Naive B cell (primary cell): ENCODE data around the gene HTT. TPM values are rescaled to one million over a fixed set of nuclear protein-coding genes. Genes with fewer than 3 reads are reported as not detected.

Source experiments
- ATAC-seq, 2 donors: fragments of 150-1000 bp; cut with Tn5 transposase; 2 replicates each; pipeline ENCODE4 v1.10.0; 2021; ENCODE audit warnings: low read depth in 2 of 2, mild to moderate bottlenecking in 2 of 2, moderate library complexity in 2 of 2
- DNase-seq: peaks from one replicate; pipeline ENCODE4 v3.0.0; 2022
- H3K27ac Mint-ChIP-seq, 6 donors: one replicate each; pipeline ENCODE4 v1.8.0; 2020 to 2022; ENCODE audit warnings: mild to moderate bottlenecking in 6 of 6, mixed read lengths in 6 of 6, moderate library complexity in 5 of 6, inconsistent platforms in 2 of 6
- H3K27me3 Mint-ChIP-seq, 3 donors: one replicate each; pipeline ENCODE4 v1.8.0; 2021 to 2022; ENCODE audit warnings: mixed read lengths in 3 of 3, mild to moderate bottlenecking in 1 of 3
- H3K36me3 Mint-ChIP-seq, 2 donors: one replicate each; pipeline ENCODE4 v1.8.0; 2020 to 2022; ENCODE audit warnings: mixed read lengths in 2 of 2, inconsistent platforms in 1 of 2, mild to moderate bottlenecking in 1 of 2
- H3K4me1 Mint-ChIP-seq, 3 donors: one replicate each; pipeline ENCODE4 v1.8.0; 2020 to 2022; ENCODE audit warnings: mixed read lengths in 3 of 3, inconsistent platforms in 1 of 3, mild to moderate bottlenecking in 1 of 3, moderate library complexity in 1 of 3
- H3K4me3 Mint-ChIP-seq, 8 donors: one replicate each; pipeline ENCODE4 v1.8.0; 2020 to 2022; ENCODE audit warnings: mild to moderate bottlenecking in 8 of 8, mixed read lengths in 8 of 8, moderate library complexity in 8 of 8, inconsistent platforms in 2 of 8
- H3K9me3 Mint-ChIP-seq, 7 donors: one replicate each; pipeline ENCODE4 v1.8.0; 2020 to 2022; ENCODE audit warnings: mixed read lengths in 7 of 7, mild to moderate bottlenecking in 5 of 7, inconsistent platforms in 2 of 7, moderate library complexity in 1 of 7
- polyA plus RNA-seq, 6 donors: library from polyadenylated mRNA; unstranded; fragments of 300-500 nt; fragmentation: Illumina TruSeq; gene quantifications; one replicate each; pipeline ENCODE4 v1.2.3, GENCODE V29; 2021; ENCODE audit warnings: low read depth in 6 of 6

HTT gene
- polyA plus RNA-seq, 6 donors from 2014 or later = 8.7 to 15.4 (median 11.0) TPM

DNA sequence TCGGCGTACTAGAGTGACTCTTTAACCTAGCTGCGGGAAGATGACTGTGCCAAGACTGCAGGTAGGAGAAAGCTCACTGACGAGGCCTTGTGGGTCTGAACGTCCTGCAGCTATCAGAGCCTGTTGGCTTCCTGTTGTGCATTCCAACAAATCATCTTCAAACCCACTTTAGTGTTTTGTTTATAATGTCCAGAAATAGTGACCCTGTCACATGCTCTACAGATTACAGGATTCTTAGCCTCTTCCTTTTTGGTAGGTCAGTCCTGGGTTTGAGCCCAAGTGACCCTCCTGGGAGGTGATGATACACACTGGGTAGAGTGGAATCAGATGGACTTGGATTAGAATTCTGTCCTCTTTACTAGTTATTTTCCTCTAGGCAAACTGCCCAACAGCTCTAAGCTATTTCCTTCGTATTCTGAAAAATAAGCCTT is 33.2 kb downstream of the HTT start:
- Mint-ChIP-seq H3K4me3 (no peak overlapping the region), H3K9me3 (no peaks in the 10 kb centered on the region), H3K27ac (no peak overlapping the region), H3K27me3 (no peaks in the 10 kb centered on the region), H3K4me1 (peaks cover 6 to 12% (median 7%) of the 10 kb centered on the region in 3 donors), H3K36me3 (peaks cover 22 to 26% of the 10 kb centered on the region in 2 donors)
- DNase-seq (no peak), ATAC-seq (no peak)

DNA sequence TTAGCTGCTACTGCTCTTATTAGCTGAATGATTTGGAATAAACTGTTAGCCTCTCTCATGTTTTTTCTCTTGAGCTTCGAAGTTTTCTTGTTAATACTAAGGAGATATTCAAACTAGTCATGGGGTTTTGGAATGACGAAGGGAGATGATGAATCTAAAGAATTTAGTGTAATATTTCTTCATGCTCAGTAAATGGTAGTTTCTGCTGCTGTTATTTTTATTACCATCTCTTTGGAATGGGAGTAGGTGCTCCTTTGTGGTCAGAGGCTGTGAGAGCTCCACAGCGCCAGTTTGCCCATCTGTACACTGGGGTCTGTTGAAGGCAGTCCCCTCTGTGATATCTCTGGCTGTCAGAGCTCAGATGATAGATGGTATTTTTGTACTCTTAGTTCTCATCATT is 33.7 kb downstream of the HTT start:
- H3K4me3 Mint-ChIP-seq = no peak overlapping the region
- H3K4me1 Mint-ChIP-seq = peaks cover 6 to 12% (median 7%) of the 10 kb centered on the region in 3 donors
- H3K9me3 Mint-ChIP-seq = no peaks in the 10 kb centered on the region
- no peak overlapping the region for H3K27ac Mint-ChIP-seq
- ATAC-seq (no peak), DNase-seq (no peak)
- H3K36me3 Mint-ChIP-seq = peaks cover 20 to 26% of the 10 kb centered on the region in 2 donors
- no peaks in the 10 kb centered on the region for H3K27me3 Mint-ChIP-seq

DNA sequence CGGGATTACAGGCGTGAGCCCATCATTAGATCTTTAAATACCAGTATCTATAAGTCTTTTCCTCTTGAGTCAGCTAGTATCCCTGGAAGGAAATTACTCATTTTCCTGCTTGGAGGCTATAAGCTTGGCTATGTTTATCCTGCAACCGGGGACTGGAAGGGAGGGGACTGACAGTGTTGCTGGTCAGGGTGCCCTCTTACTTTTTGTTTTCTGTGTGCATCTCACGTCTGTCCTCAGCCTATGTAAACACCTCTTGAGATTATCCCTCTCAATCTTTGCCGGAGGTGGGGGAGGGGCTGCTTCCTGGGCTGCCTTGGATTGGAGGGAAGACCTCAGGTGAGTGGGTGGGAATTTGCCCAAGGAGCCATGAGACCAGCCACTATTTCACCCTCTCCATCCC is 37.0 kb downstream of the HTT start:
- Mint-ChIP-seq H3K4me1 (peaks cover 4 to 6% (median 4%) of the 10 kb centered on the region in 3 donors), H3K36me3 (peaks cover 28 to 34% of the 10 kb centered on the region in 2 donors), H3K27me3 (no peaks in the 10 kb centered on the region), H3K9me3 (no peaks in the 10 kb centered on the region), H3K27ac (no peak overlapping the region), H3K4me3 (no peak overlapping the region)
- no peak for ATAC-seq
- DNase-seq = no peak

DNA sequence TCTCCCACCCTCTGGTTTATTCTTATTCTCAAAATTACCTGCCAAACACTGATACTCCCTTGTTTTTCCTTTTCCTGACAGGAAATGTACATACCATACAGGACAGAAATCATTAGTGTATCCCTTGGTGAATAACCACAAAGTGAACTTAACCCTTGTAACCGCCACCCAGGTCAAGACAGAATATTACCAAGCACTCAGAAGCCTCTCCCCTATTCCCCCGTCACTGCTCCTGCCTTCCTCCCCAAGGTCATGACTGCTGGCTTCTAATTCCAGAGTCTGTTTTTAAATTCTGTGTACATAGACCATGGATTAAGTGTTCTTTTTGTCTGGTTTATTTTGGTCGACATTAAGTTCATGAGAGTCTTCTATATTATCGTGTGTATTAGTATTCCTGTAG is 37.7 kb downstream of the HTT start:
- ATAC-seq (no peak), DNase-seq (no peak)
- no peaks in the 10 kb centered on the region for H3K27me3 Mint-ChIP-seq
- peaks cover 0 to 3% (median 0%) of the 10 kb centered on the region in 3 donors for H3K4me1 Mint-ChIP-seq
- no peaks in the 10 kb centered on the region for H3K9me3 Mint-ChIP-seq
- H3K27ac Mint-ChIP-seq = peak overlapping the region in 2 of 6 donors; percentile 1 to 59
- H3K36me3 Mint-ChIP-seq = peaks cover 31 to 38% of the 10 kb centered on the region in 2 donors
- H3K4me3 Mint-ChIP-seq = no peak overlapping the region

DNA sequence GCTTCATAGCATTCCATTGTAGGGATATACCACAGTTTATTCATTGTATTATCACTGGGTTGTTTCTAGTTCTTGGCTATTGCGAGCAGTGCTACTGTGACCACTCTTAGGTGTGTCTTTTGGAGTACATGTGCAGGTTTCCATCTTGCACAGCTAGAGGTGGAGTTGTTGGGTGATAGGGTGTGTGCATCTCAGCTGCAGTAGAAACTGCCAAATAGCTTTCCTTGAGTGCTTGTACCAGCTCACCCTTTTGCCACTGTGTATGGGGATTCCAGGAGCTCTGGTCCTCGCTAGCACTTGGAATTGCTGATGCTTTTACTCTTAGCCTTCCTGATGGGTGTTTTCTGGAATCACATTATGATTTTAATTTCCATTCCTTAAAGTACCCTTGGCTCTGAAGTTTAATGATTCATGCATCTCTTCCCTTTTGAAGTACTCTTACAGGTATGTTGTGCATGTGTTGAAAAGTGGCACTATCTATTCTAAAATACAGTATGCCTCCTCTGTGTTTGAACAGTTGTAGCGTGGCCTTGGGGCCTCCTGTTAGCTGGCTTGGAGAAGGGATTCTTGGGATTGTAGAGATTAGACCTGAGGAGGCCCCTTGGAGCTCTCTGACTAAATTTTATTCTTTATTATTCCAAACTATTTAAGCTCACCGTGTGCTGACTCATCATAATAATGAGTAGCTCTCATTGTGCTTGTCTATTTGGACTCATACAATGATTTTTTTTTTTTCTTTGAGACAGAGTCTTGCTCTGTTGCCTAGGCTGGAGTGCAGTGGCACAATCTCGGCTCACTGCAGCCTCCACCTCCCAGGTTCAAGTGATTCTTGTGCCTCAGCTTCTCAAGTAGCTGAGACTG is 38.4 kb downstream of the HTT start:
- H3K4me3 Mint-ChIP-seq = no peak overlapping the region
- H3K36me3 Mint-ChIP-seq = peaks cover 34 to 39% of the 10 kb centered on the region in 2 donors
- no peak for DNase-seq
- H3K4me1 Mint-ChIP-seq = peaks cover 0 to 3% (median 0%) of the 10 kb centered on the region in 3 donors
- no peaks in the 10 kb centered on the region for H3K9me3 Mint-ChIP-seq
- ATAC-seq = no peak
- H3K27me3 Mint-ChIP-seq = no peaks in the 10 kb centered on the region
- H3K27ac Mint-ChIP-seq = peak overlapping the region in 1 of 6 donors; percentile 58

DNA sequence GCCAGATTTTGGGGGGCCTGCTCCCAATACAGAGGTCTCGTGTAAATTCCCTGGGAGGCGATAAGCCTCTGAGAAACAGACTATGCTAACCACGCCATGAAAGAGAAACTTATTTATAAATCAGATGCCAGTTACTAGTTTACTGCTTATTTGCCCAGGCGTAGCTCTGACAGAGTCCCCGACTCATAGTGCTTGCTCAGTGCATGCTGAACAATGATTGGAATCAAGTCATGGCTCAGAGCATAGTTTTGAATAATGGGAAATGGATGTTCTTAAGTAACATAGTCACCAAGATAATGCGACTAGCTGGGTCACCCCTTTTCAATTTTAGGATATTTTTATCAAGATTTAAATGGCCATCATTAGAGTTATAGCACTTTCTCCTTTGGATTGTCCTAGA is 39.9 kb downstream of the HTT start:
- DNase-seq = no peak
- peaks cover 41 to 43% of the 10 kb centered on the region in 2 donors for H3K36me3 Mint-ChIP-seq
- no peaks in the 10 kb centered on the region for H3K9me3 Mint-ChIP-seq
- no peak overlapping the region for H3K4me3 Mint-ChIP-seq
- peaks cover 0 to 3% (median 0%) of the 10 kb centered on the region in 3 donors for H3K4me1 Mint-ChIP-seq
- H3K27me3 Mint-ChIP-seq = no peaks in the 10 kb centered on the region
- H3K27ac Mint-ChIP-seq = no peak overlapping the region
- ATAC-seq = no peak

DNA sequence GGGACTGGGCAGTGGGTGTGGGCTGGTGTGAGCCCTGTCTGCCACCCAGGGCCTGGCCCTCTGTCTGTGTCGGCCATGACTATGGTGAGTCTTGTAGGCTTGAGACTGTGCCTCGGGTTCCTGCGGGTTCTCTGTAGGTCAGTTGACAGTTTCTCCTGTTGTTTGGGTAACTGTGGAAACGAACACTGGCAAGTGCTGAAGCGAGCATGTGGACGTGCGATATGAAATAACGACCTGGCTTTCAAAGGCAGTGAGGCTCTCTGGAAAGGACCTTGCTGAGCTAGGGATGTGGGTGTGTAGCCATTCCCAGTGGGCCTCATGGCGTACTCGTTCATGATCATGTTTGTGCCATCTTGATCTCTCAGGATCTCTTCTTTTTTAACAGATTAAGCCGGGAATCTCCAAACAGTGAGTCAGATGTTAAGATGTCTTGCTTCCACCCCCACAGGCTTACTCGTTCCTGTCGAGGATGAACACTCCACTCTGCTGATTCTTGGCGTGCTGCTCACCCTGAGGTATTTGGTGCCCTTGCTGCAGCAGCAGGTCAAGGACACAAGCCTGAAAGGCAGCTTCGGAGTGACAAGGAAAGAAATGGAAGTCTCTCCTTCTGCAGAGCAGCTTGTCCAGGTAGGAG is 41.3 kb downstream of the HTT start:
- Mint-ChIP-seq H3K27ac (peak overlapping the region in 2 of 6 donors; percentile 14 to 63), H3K4me3 (no peak overlapping the region)

DNA sequence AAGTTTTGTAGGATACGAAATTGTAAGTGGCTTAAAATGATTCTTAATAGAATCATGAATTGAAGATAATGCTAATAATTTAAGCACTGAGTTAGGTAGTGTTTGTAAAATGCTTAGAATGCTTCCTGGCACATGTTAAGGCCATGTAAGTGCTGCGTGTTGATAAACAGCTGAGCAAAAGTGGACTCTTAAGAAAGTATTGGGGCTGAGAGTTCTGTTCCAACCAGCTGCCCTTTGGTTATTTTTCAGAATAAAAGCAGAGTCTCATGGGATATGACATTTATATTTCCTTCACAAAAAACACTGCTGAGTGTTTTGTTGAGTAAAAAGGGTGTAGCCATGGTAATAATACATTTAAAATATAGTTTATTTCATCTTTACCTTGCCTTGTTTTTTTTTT is 42.5 kb downstream of the HTT start:
- no peak overlapping the region for H3K4me3 Mint-ChIP-seq
- no peak overlapping the region for H3K27ac Mint-ChIP-seq
- H3K9me3 Mint-ChIP-seq = no peaks in the 10 kb centered on the region
- peaks cover 33 to 35% of the 10 kb centered on the region in 2 donors for H3K36me3 Mint-ChIP-seq
- H3K27me3 Mint-ChIP-seq = no peaks in the 10 kb centered on the region
- no peak for DNase-seq
- peaks cover 0 to 1% (median 0%) of the 10 kb centered on the region in 3 donors for H3K4me1 Mint-ChIP-seq
- no peak for ATAC-seq

More for the DNA sequence above, 41.3 kb downstream of the HTT start:
- DNase-seq (no peak), ATAC-seq (no peak)
- H3K36me3 Mint-ChIP-seq = peaks cover 34 to 35% of the 10 kb centered on the region in 2 donors
- no peaks in the 10 kb centered on the region for H3K27me3 Mint-ChIP-seq
- H3K4me1 Mint-ChIP-seq = no peaks in the 10 kb centered on the region
- H3K9me3 Mint-ChIP-seq = no peaks in the 10 kb centered on the region

DNA sequence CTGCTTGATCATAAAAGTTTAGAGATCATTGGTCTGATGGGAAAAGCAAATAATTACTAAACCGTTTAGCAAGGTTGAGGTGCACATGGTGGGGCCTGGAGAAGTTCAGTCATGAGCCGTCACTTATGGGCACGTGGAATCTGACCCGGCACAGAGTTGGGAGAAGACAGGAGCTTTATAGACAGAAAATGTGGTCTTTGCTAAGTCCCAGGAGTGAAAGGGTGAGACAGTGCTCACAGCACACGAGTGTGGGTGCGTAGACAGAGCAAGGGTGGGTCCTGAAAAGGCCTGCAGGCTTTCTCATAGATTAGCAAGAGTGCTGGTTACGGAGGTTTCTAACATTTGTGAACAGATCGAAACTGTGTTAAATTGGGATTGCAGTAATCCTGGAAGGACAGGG is 43.8 kb downstream of the HTT start:
- Mint-ChIP-seq H3K9me3 (no peaks in the 10 kb centered on the region), H3K27me3 (no peaks in the 10 kb centered on the region), H3K27ac (no peak overlapping the region), H3K4me1 (peaks cover 0 to 5% (median 0%) of the 10 kb centered on the region in 3 donors), H3K36me3 (peaks cover 27 to 32% of the 10 kb centered on the region in 2 donors), H3K4me3 (peak overlapping the region in 1 of 8 donors; percentile 61)
- ATAC-seq (no peak), DNase-seq (no peak)

DNA sequence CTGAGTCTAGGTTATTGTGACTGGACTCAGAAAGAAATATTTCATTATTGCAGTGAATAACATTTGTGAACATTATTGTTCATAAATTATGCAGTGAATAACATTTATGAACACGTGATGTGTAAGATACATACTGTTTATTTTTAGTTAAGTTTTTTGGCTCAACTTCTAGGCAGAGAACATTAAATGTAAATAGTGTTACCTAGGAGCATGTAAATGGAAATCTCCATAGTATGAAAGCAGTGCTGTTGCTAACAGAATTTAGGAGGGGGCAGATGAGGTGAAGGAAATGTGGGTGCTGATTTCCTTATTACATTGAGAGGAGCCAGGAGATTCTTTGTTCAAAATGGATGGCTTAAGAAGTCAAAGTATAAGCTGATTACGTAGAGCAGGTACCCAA is 45.0 kb downstream of the HTT start:
- Mint-ChIP-seq H3K4me1 (peaks cover 0 to 5% (median 0%) of the 10 kb centered on the region in 3 donors), H3K27ac (peak overlapping the region in 2 of 6 donors; percentile 44 to 85), H3K27me3 (no peaks in the 10 kb centered on the region), H3K36me3 (peaks cover 32 to 33% of the 10 kb centered on the region in 2 donors), H3K9me3 (no peaks in the 10 kb centered on the region), H3K4me3 (no peak overlapping the region)
- DNase-seq (no peak), ATAC-seq (no peak)

DNA sequence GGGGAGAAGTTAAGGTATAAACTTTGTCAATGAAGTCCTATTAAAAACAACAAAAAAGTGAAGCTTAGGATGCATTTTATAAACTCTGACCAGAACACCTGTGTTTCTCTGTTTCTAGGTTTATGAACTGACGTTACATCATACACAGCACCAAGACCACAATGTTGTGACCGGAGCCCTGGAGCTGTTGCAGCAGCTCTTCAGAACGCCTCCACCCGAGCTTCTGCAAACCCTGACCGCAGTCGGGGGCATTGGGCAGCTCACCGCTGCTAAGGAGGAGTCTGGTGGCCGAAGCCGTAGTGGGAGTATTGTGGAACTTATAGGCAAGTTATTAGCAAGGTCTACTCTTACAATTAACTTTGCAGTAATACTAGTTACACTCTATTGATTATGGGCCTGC is 46.6 kb downstream of the HTT start:
- H3K9me3 Mint-ChIP-seq = no peaks in the 10 kb centered on the region
- peaks cover 0 to 5% (median 0%) of the 10 kb centered on the region in 3 donors for H3K4me1 Mint-ChIP-seq
- DNase-seq = no peak
- peak overlapping the region in 1 of 6 donors; percentile 38 for H3K27ac Mint-ChIP-seq
- no peaks in the 10 kb centered on the region for H3K27me3 Mint-ChIP-seq
- peaks cover 28 to 30% of the 10 kb centered on the region in 2 donors for H3K36me3 Mint-ChIP-seq
- H3K4me3 Mint-ChIP-seq = no peak overlapping the region
- no peak for ATAC-seq

DNA sequence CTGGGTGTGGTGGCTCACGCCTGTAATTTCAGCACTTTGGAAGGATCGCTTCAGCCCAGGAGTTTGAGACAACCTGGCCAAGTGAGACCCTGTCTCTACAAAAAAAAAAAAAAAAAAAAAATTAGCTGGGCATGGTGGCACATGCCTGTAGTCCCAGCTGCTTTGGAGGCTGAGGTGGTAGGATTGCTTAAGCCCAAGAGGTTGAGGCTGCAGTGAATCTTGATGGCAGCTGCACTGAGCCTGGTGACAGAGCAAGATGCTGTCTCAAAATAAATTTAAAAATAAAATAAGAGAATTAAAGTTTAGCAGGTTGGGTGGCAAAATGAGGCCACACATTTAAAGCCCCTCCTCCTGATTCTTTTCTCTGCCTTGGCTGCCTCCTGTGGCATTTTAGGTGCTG is 47.1 kb downstream of the HTT start:
- H3K27ac Mint-ChIP-seq = peak overlapping the region in 1 of 6 donors; percentile 69
- no peak overlapping the region for H3K4me3 Mint-ChIP-seq
- peaks cover 0 to 5% (median 0%) of the 10 kb centered on the region in 3 donors for H3K4me1 Mint-ChIP-seq
- peaks cover 23 to 25% of the 10 kb centered on the region in 2 donors for H3K36me3 Mint-ChIP-seq
- H3K9me3 Mint-ChIP-seq = no peaks in the 10 kb centered on the region
- no peak for ATAC-seq
- no peaks in the 10 kb centered on the region for H3K27me3 Mint-ChIP-seq
- no peak for DNase-seq

DNA sequence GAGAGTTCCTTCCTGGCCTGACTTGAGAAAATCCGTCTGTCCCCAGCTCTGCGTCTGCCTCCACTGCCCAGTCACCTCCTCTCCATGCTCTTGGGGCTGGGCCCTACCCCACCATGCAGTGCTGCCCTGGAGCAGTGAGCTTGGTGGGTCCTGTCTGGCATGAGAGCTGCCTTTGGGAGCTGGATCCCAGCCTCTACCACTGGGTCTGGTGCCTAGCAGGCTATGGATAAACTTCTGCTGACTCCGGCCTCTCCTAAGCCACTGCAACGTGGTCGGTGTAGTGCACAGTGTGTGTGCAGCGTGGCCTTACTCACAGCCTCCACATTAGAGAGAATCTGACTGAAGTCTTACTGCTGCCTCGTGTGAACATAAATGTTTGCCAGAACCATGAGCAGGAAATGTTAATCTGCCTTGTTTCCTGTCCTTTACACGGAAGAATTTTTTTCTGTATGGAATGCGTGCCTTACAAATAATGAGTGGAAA is 47.6 kb downstream of the HTT start:
- DNase-seq (no peak), ATAC-seq (no peak)
- no peak overlapping the region for H3K4me3 Mint-ChIP-seq
- peaks cover 0 to 5% (median 0%) of the 10 kb centered on the region in 3 donors for H3K4me1 Mint-ChIP-seq
- H3K9me3 Mint-ChIP-seq = no peaks in the 10 kb centered on the region
- H3K36me3 Mint-ChIP-seq = peaks cover 21 to 23% of the 10 kb centered on the region in 2 donors
- peak overlapping the region in 4 of 6 donors; percentile 55 to 69 (median 58) for H3K27ac Mint-ChIP-seq
- H3K27me3 Mint-ChIP-seq = no peaks in the 10 kb centered on the region
